Left ventricle myocardium inferior (tissue), 1 donor: ENCODE data around the gene CSRP1. TPM values are rescaled to one million over a fixed set of nuclear protein-coding genes. Genes with fewer than 3 reads are reported as not detected.

Experiments
- DNase-seq: peaks from one replicate; pipeline ENCODE4 v3.0.0-alpha.2; 2020
- H3K27ac ChIP-seq: fragments of 200-600 bp; replicated peaks from 2 replicates; pipeline ENCODE4 v1.8.0; 2021
- H3K27me3 ChIP-seq: fragments of 200-600 bp; 2 replicates; pipeline ENCODE4 v1.8.0; 2021; ENCODE audit warnings: low read depth
- H3K36me3 ChIP-seq: fragments of 200-600 bp; 2 replicates; pipeline ENCODE4 v1.8.0; 2021
- H3K4me1 ChIP-seq: fragments of 200-600 bp; 2 replicates; pipeline ENCODE4 v1.8.0; 2021
- H3K4me3 ChIP-seq: fragments of 200-600 bp; 2 replicates; pipeline ENCODE4 v1.8.0; 2021; ENCODE audit warnings: mild to moderate bottlenecking, moderate library complexity
- H3K9me3 ChIP-seq: fragments of 200-600 bp; replicated peaks from 2 replicates; pipeline ENCODE4 v1.8.0; 2021
- intact Hi-C: fragments of 100-400 bp; cut with micrococcal nuclease; formaldehyde crosslinking; loops from one replicate; pipeline ENCODE4 v1.11.0; 2022
- total RNA-seq: library from RNA; stranded (reverse); fragmentation: NEBNext Ultra II Directional; extraction: Animal tissue kit (Norgen Biotek cat#: 25700); gene quantifications from one replicate; pipeline ENCODE4 v1.2.1, GENCODE V29; 2021
- TF ChIP-seq, protein P1 (sequence below): fragments of 200-600 bp; IDR thresholded peaks from 2 replicates; pipeline ENCODE4 v1.8.0; 2021; ENCODE audit warnings: antibody characterized with exemption, mild to moderate bottlenecking, borderline replicate concordance
- donor health status: DM: no; HTN: yes; CAD: no; lungs with severe emphysema.

CSRP1 gene
- total RNA-seq, 1 donor from 2014 or later = 41.0 TPM

- no peak for DNase-seq
- Histone ChIP-seq H3K27ac (no peak overlapping the region), H3K4me3 (no peak overlapping the region), H3K27me3 (no peaks in the 10 kb centered on the region), H3K36me3 (no peaks in the 10 kb centered on the region), H3K4me1 (peaks cover 12% of the 10 kb centered on the region), H3K9me3 (no peaks in the 10 kb centered on the region)
- intact Hi-C loops = no loop called here
- TF ChIP-seq, protein P1, sequence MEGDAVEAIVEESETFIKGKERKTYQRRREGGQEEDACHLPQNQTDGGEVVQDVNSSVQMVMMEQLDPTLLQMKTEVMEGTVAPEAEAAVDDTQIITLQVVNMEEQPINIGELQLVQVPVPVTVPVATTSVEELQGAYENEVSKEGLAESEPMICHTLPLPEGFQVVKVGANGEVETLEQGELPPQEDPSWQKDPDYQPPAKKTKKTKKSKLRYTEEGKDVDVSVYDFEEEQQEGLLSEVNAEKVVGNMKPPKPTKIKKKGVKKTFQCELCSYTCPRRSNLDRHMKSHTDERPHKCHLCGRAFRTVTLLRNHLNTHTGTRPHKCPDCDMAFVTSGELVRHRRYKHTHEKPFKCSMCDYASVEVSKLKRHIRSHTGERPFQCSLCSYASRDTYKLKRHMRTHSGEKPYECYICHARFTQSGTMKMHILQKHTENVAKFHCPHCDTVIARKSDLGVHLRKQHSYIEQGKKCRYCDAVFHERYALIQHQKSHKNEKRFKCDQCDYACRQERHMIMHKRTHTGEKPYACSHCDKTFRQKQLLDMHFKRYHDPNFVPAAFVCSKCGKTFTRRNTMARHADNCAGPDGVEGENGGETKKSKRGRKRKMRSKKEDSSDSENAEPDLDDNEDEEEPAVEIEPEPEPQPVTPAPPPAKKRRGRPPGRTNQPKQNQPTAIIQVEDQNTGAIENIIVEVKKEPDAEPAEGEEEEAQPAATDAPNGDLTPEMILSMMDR = no peak
These were observed 73.3 kb downstream of the CSRP1 start for GRCh38 chr1:201433609-201434008.

Other genes starting within 250 kb of the CSRP1 start
- gene PKP1, start 223.6 kb downstream of the CSRP1 start, total RNA-seq = 0.38 TPM
- 8,708 TPM for gene TNNT2, start 129.4 kb downstream of the CSRP1 start, total RNA-seq
- gene LAD1, start 107.8 kb downstream of the CSRP1 start, total RNA-seq = 2.0 TPM
- gene TNNI1, start 85.4 kb downstream of the CSRP1 start, total RNA-seq = 44.2 TPM
- gene PHLDA3, start 37.9 kb downstream of the CSRP1 start, total RNA-seq = 21.1 TPM
- 74.8 TPM for gene NAV1, start 32.0 kb upstream of the CSRP1 start, total RNA-seq